Panc1 (cell line): Measurements from ENCODE around the gene DNAJC12.

Experiments
- CTCF ChIP-seq: fragments of 450-650 bp; IDR thresholded peaks from 2 replicates; pipeline ENCODE4 v1.5.1; 2017; ENCODE audit warnings: mild to moderate bottlenecking
- POLR2AphosphoS5 ChIP-seq: IDR thresholded peaks from 2 replicates; pipeline ENCODE4 v1.6.1; 2012; ENCODE audit warnings: mild to moderate bottlenecking, low read depth, low read length, moderate library complexity
- REST ChIP-seq, 2 experiments: IDR thresholded peaks; 2 replicates each; pipeline ENCODE4 v1.6.1; 2011 to 2012; ENCODE audit warnings: low read depth in 2 of 2, control low read depth in 1 of 2, low read length in 1 of 2, mild to moderate bottlenecking in 1 of 2, moderate library complexity in 1 of 2; ENCODE audit not compliant: insufficient read depth in 1 of 2
- SIN3A ChIP-seq: IDR thresholded peaks from 2 replicates; pipeline ENCODE4 v1.6.1; 2012; ENCODE audit warnings: low read depth, mild to moderate bottlenecking, low read length, moderate library complexity, borderline replicate concordance; ENCODE audit not compliant: insufficient read depth
- TCF7L2 ChIP-seq: IDR thresholded peaks from 2 replicates; pipeline ENCODE4 v1.6.1; 2011; ENCODE audit warnings: mild to moderate bottlenecking, low read depth, low read length, inconsistent platforms

- TF ChIP-seq CTCF (no peak), REST (IDR thresholded peaks at IDR 0.05; ENCODE audit: insufficient read depth in 1 of 2, low read depth in 2 of 2, low read length in 1 of 2) (no peak), POLR2AphosphoS5 (no peak), TCF7L2 (no peak), SIN3A (no peak)
Measured at GRCh38 chr10:67784474-67784873, 53.5 kb downstream of the DNAJC12 start.
